K562 (cell line): ENCODE measurements around the gene TLK2.

Source experiments
- ARNT ChIP-seq, 2 experiments: fragments of 450-650 bp; IDR thresholded peaks; 2 replicates each; pipeline ENCODE4 v1.6.1; 2016; ENCODE audit warnings: mild to moderate bottlenecking in 1 of 2
- CREB3L1 ChIP-seq: fragments of 450-650 bp; IDR thresholded peaks from 2 replicates; pipeline ENCODE4 v1.6.1; 2014; ENCODE audit warnings: low read depth, mild to moderate bottlenecking, moderate library complexity, borderline replicate concordance
- DMBX1 ChIP-seq: fragments of 250-450 bp; sonication (Bioruptor Pico); IDR thresholded peaks from 2 replicates; pipeline ENCODE4 v1.8.0; 2022; ENCODE audit warnings: inconsistent platforms, mild to moderate bottlenecking, moderate library complexity, borderline replicate concordance
- DPF2 ChIP-seq: fragments of 450-650 bp; IDR thresholded peaks from 2 replicates; pipeline ENCODE4 v1.6.1; 2016
- EZH2 ChIP-seq: IDR thresholded peaks from 2 replicates; pipeline ENCODE4 v1.6.1; 2012; ENCODE audit warnings: low read depth, mild to moderate bottlenecking, inconsistent platforms, low read length, borderline replicate concordance
- TAF15 ChIP-seq: fragments of 200-400 bp; formaldehyde crosslinking; IDR thresholded peaks from 2 replicates; pipeline ENCODE4 v1.6.1; 2017; ENCODE audit warnings: mild to moderate bottlenecking, low read depth, low read length, moderate library complexity
- TEAD4 ChIP-seq, 2 experiments: sonication (generic) in 1 of 2; formaldehyde crosslinking in 1 of 2; IDR thresholded peaks; 2 replicates each; pipeline versions ENCODE4 v1.6.1 to v1.8.0; 2012 to 2022; ENCODE audit warnings: borderline replicate concordance in 1 of 2, inconsistent platforms in 1 of 2, low read length in 1 of 2, mild to moderate bottlenecking in 1 of 2, missing genetic modification reagents in 1 of 2
- ZNF184 ChIP-seq: sonication (generic); formaldehyde crosslinking; IDR thresholded peaks from 2 replicates; pipeline ENCODE4 v1.5.0; 2020; ENCODE audit warnings: missing genetic modification reagents
- ZNF57 ChIP-seq: fragments of 450-650 bp; formaldehyde crosslinking; IDR thresholded peaks from 2 replicates; pipeline ENCODE4 v1.4.0; 2020; ENCODE audit warnings: mild to moderate bottlenecking, moderate library complexity

- no peak for TF ChIP-seq ZNF184
- no peak for TF ChIP-seq CREB3L1
- no peak for TF ChIP-seq EZH2
- no peak for TF ChIP-seq DMBX1 (CRISPR knock-in tag)
- TF ChIP-seq TEAD4 (IDR thresholded peaks at IDR 0.05; ENCODE audit: low read length): no peak
- TF ChIP-seq TEAD4 (CRISPR knock-in tag; IDR thresholded peaks at IDR 0.05; ENCODE audit: borderline replicate concordance): no peak
- no peak for TF ChIP-seq ZNF57 (CRISPR knock-in tag)
- no peak for TF ChIP-seq DPF2
- no peak for TF ChIP-seq ARNT (IDR thresholded peaks at IDR 0.05)
- TF ChIP-seq TAF15: no peak
These were observed 88.5 kb downstream of the TLK2 start for GRCh38 chr17:62566996-62567578.
